Ascending aorta (tissue), 2 donors: ENCODE data around the gene HOXD3. TPM values are rescaled to one million over a fixed set of nuclear protein-coding genes. Genes with fewer than 3 reads are reported as not detected.

ENCODE experiments used
- DNase-seq, 2 donors: peaks; one replicate each; pipeline ENCODE4 v3.0.0-alpha.2; 2019; ENCODE audit warnings: low spot score in 2 of 2
- H3K27ac ChIP-seq, 2 donors: fragments of 200-600 bp; sonication (generic); one replicate each; pipeline ENCODE4 v1.5.1; 2016 to 2017; ENCODE audit warnings: mild to moderate bottlenecking in 1 of 2
- H3K27me3 ChIP-seq: fragments of 200-600 bp; sonication (generic); one replicate; pipeline ENCODE4 v1.5.1; 2017
- H3K36me3 ChIP-seq, 2 donors: fragments of 200-600 bp; sonication (generic); one replicate each; pipeline ENCODE4 v1.5.1; 2016
- H3K4me1 ChIP-seq, 2 donors: fragments of 200-600 bp; sonication (generic); one replicate each; pipeline ENCODE4 v1.5.1; 2016 to 2017; ENCODE audit warnings: mild to moderate bottlenecking in 1 of 2
- H3K4me3 ChIP-seq, 2 donors: fragments of 200-600 bp; sonication (generic); one replicate each; pipeline ENCODE4 v1.5.1; 2016 to 2017; ENCODE audit warnings: mild to moderate bottlenecking in 1 of 2
- H3K9me3 ChIP-seq, 2 donors: fragments of 200-600 bp; sonication (generic); one replicate each; pipeline ENCODE4 v1.5.1; 2016
- intact Hi-C: fragments of 100-400 bp; cut with DNase I; formaldehyde crosslinking; loops from one replicate; pipeline ENCODE4 v1.15.1; 2023
- total RNA-seq: library from RNA; depleted of rRNA; stranded (reverse); fragments of >200 nt; gene quantifications from one replicate; pipeline ENCODE4 v1.1.0, GENCODE V29; 2016
- TF ChIP-seq, protein P1 (sequence below), 3 experiments: fragments of 200-600 bp in 2 of 3; fragments of 450-650 bp in 1 of 3; sonication (generic) in 2 of 3; IDR thresholded peaks; one replicate each; pipeline ENCODE4 v1.5.1; 2016 to 2019; ENCODE audit warnings: antibody characterized with exemption in 3 of 3, mild to moderate bottlenecking in 1 of 3, moderate library complexity in 1 of 3

Gene HOXD3
- total RNA-seq, 1 donor from 2014 or later, result 8.6 TPM

DNA sequence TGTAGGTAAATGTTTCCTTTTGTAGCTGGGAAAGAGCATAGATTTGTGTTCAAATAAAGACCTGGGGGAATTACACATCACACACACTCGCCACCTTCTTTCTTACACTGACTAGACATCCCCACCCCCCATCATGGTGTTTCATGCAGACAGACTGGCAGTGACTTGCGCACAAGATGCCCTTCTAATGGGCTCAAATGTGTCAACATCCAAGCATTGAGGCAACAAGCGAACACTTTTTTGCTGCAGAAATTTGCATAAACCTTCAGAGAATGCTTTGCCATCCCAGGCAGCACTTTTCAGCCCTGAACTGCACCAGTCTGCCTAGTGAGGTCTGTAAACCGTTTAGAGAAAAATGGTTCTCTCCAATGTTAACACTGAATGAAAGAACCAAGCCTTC, 23.1 kb upstream of the HOXD3 start:
- Histone ChIP-seq H3K9me3 (no peaks in the 10 kb centered on the region), H3K27ac (no peak overlapping the region), H3K36me3 (no peaks in the 10 kb centered on the region), H3K4me3 (no peak overlapping the region), H3K4me1 (peaks cover 0 to 16% of the 10 kb centered on the region in 2 donors), H3K27me3 (no peaks in the 10 kb centered on the region)
- intact Hi-C loops, result no loop called here
- TF ChIP-seq, protein P1, sequence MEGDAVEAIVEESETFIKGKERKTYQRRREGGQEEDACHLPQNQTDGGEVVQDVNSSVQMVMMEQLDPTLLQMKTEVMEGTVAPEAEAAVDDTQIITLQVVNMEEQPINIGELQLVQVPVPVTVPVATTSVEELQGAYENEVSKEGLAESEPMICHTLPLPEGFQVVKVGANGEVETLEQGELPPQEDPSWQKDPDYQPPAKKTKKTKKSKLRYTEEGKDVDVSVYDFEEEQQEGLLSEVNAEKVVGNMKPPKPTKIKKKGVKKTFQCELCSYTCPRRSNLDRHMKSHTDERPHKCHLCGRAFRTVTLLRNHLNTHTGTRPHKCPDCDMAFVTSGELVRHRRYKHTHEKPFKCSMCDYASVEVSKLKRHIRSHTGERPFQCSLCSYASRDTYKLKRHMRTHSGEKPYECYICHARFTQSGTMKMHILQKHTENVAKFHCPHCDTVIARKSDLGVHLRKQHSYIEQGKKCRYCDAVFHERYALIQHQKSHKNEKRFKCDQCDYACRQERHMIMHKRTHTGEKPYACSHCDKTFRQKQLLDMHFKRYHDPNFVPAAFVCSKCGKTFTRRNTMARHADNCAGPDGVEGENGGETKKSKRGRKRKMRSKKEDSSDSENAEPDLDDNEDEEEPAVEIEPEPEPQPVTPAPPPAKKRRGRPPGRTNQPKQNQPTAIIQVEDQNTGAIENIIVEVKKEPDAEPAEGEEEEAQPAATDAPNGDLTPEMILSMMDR (IDR thresholded peaks at IDR 0.05), result no peak
- no peak for DNase-seq

DNA sequence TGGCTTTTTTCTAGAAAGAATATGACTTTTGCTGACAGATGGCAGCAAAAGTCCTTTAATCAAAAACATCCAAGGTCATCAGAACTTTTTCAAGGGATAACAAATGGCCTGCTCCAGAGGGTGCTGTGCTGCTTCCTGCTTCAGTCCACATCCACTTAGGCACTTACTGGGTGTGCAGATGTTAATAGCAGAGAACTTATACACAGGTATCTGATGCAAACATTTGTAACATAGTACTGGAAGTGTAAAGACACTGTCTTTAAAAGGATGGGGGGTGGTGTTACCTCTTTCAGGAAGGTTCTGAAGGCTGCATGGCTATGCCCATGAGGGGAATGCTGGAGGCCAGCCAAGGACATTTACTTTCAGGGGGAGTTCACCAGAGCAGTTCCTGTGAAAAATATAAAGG, 22.1 kb upstream of the HOXD3 start:
- DNase-seq, result no peak

GRCh38 chr2:176136374-176137251, 20.5 kb upstream of the HOXD3 start:
- peaks cover 0 to 14% of the 10 kb centered on the region in 2 donors for H3K4me1 ChIP-seq
- H3K4me3 ChIP-seq, result peak overlapping the region; percentile 73 to 82
- no peaks in the 10 kb centered on the region for H3K9me3 ChIP-seq
- H3K27me3 ChIP-seq, result no peaks in the 10 kb centered on the region
- TF ChIP-seq, protein P1 (IDR thresholded peaks at IDR 0.05), result no peak
- H3K36me3 ChIP-seq, result no peaks in the 10 kb centered on the region
- peak in 1 of 2 donors; percentile 76 for DNase-seq
- intact Hi-C loops, result loop anchor here (5.0 kb wide), 2 partner anchors 131 to 256 kb away; partner anchors contain the start of gene MTX2
- peak overlapping the region; percentile 85 to 91 for H3K27ac ChIP-seq

More for the DNA sequence above, 22.1 kb upstream of the HOXD3 start:
- H3K9me3 ChIP-seq, result no peaks in the 10 kb centered on the region
- TF ChIP-seq, protein P1 (IDR thresholded peaks at IDR 0.05), result no peak
- no peaks in the 10 kb centered on the region for H3K36me3 ChIP-seq
- no peaks in the 10 kb centered on the region for H3K27me3 ChIP-seq
- intact Hi-C loops, result loop anchor here (5.0 kb wide), 2 partner anchors 132 to 257 kb away; partner anchors contain the start of gene MTX2
- H3K4me3 ChIP-seq, result peak overlapping the region in 1 of 2 donors; percentile 73
- peak overlapping the region; percentile 85 to 91 for H3K27ac ChIP-seq
- peaks cover 0 to 14% of the 10 kb centered on the region in 2 donors for H3K4me1 ChIP-seq

DNA sequence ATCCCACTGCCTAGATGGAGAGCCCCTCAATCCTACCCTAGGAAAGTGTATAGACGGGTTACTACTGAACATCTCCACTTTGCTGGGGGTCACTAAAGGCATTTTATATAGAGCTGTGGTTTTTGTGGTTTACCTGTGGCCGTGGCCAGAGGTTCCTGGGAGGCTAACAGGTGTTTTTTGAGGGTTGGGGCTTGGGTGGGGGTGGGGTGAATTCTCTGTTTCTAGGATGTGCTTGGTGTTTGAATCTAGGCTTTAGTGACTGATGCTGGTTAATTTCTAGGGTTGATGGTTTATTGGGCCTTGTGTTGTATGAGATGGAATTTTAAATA, 19.9 kb upstream of the HOXD3 start:
- peaks cover 0 to 14% of the 10 kb centered on the region in 2 donors for H3K4me1 ChIP-seq
- H3K9me3 ChIP-seq, result no peaks in the 10 kb centered on the region
- TF ChIP-seq, protein P1 (IDR thresholded peaks at IDR 0.05), result no peak
- no peaks in the 10 kb centered on the region for H3K36me3 ChIP-seq
- intact Hi-C loops, result loop anchor here (5.0 kb wide), 2 partner anchors 130 to 255 kb away; partner anchors contain the start of gene MTX2
- H3K4me3 ChIP-seq, result peak overlapping the region; percentile 73 to 82
- peak in 1 of 2 donors; percentile 4 for DNase-seq
- peak overlapping the region; percentile 85 to 91 for H3K27ac ChIP-seq
- no peaks in the 10 kb centered on the region for H3K27me3 ChIP-seq

DNA sequence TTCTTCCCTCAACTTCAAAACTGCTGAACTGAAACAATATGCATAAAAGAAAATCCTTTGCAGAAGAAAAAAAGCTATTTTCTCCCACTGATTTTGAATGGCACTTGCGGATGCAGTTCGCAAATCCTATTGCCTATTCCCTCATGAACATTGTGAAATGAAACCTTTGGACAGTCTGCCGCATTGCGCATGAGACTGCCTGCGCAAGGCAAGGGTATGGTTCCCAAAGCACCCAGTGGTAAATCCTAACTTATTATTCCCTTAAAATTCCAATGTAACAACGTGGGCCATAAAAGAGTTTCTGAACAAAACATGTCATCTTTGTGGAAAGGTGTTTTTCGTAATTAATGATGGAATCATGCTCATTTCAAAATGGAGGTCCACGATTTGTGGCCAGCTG, 19.2 kb upstream of the HOXD3 start:
- H3K27me3 ChIP-seq, result no peaks in the 10 kb centered on the region

More for the DNA sequence above, 19.2 kb upstream of the HOXD3 start:
- Histone ChIP-seq H3K27ac (no peak overlapping the region), H3K9me3 (no peaks in the 10 kb centered on the region), H3K4me3 (peak overlapping the region in 1 of 2 donors; percentile 82), H3K4me1 (peaks cover 0 to 14% of the 10 kb centered on the region in 2 donors), H3K36me3 (no peaks in the 10 kb centered on the region)
- intact Hi-C loops, result loop anchor here (5.0 kb wide), 2 partner anchors 129 to 254 kb away; partner anchors contain the start of gene MTX2
- TF ChIP-seq, protein P1 (IDR thresholded peaks at IDR 0.05), result no peak
- DNase-seq, result peak in 1 of 2 donors; percentile 19
